GM23338 (cell line): ENCODE results near the gene FAM171A1. TPM values are rescaled to one million over a fixed set of nuclear protein-coding genes. Genes with fewer than 3 reads are reported as not detected.

Experiments used
- ATAC-seq: fragments of 200-7000 bp; cut with Tn5 transposase; 3 replicates; pipeline ENCODE4 v1.9.1; 2020
- DNase-seq: peaks from one replicate; pipeline ENCODE4 v3.0.0-alpha.2; 2015; ENCODE audit warnings: low spot score
- H2AFZ ChIP-seq: fragments of 200-600 bp; sonication (generic); 2 replicates; pipeline ENCODE4 v1.8.0; 2016; ENCODE audit warnings: antibody characterized with exemption, mild to moderate bottlenecking, moderate library complexity
- H3F3A ChIP-seq: fragments of 200-600 bp; sonication (generic); replicated peaks from 2 replicates; pipeline ENCODE4 v1.8.0; 2017; ENCODE audit warnings: antibody characterized with exemption, mixed run types, low read depth
- H3K27ac ChIP-seq: fragments of 200-600 bp; sonication (generic); 2 replicates; pipeline ENCODE4 v1.6.1; 2016; ENCODE audit warnings: low read depth
- H3K27me3 ChIP-seq: fragments of 200-600 bp; sonication (generic); 2 replicates; pipeline ENCODE4 v1.8.0; 2016; ENCODE audit warnings: mild to moderate bottlenecking, mixed run types, moderate library complexity; ENCODE audit not compliant: insufficient read depth
- H3K36me3 ChIP-seq: fragments of 200-600 bp; sonication (generic); 2 replicates; pipeline ENCODE4 v1.8.0; 2016; ENCODE audit warnings: mild to moderate bottlenecking; ENCODE audit not compliant: insufficient read depth
- H3K4me1 ChIP-seq: fragments of 200-600 bp; sonication (generic); 2 replicates; pipeline ENCODE4 v1.8.0; 2016; ENCODE audit warnings: mild to moderate bottlenecking, moderate library complexity; ENCODE audit not compliant: insufficient read depth
- H3K4me2 ChIP-seq: fragments of 200-600 bp; sonication (generic); 2 replicates; pipeline ENCODE4 v1.7.1; 2017; ENCODE audit warnings: mixed run types
- H3K4me3 ChIP-seq: fragments of 200-600 bp; sonication (generic); 2 replicates; pipeline ENCODE4 v1.6.1; 2016; ENCODE audit warnings: mixed run types
- H3K79me2 ChIP-seq: fragments of 200-600 bp; sonication (generic); replicated peaks from 2 replicates; pipeline ENCODE4 v1.8.0; 2017; ENCODE audit warnings: mild to moderate bottlenecking; ENCODE audit not compliant: insufficient read depth
- H3K9me2 ChIP-seq: fragments of 200-600 bp; sonication (generic); 2 replicates; pipeline ENCODE4 v1.8.0; 2017; ENCODE audit not compliant: insufficient read depth
- H4K20me1 ChIP-seq: fragments of 200-600 bp; sonication (generic); replicated peaks from 2 replicates; pipeline ENCODE4 v1.8.0; 2017; ENCODE audit warnings: mild to moderate bottlenecking; ENCODE audit not compliant: insufficient read depth
- H3K27ac Mint-ChIP-seq: 2 replicates; pipeline ENCODE4 v1.8.0; 2020; ENCODE audit warnings: inconsistent platforms, mild to moderate bottlenecking, moderate library complexity, mixed read lengths
- H3K27me3 Mint-ChIP-seq: 3 replicates; pipeline ENCODE4 v1.8.0; 2022; ENCODE audit warnings: low read depth, mild to moderate bottlenecking, moderate library complexity, mixed read lengths, inconsistent platforms; ENCODE audit not compliant: insufficient read depth, poor library complexity
- H3K36me3 Mint-ChIP-seq: 3 replicates; pipeline ENCODE4 v1.8.0; 2021; ENCODE audit warnings: low read depth, mild to moderate bottlenecking, inconsistent platforms, moderate library complexity, mixed read lengths
- H3K4me1 Mint-ChIP-seq: 3 replicates; pipeline ENCODE4 v1.8.0; 2020; ENCODE audit warnings: mild to moderate bottlenecking, inconsistent platforms, mixed read lengths
- H3K4me3 Mint-ChIP-seq: 3 replicates; pipeline ENCODE4 v1.8.0; 2021; ENCODE audit warnings: moderate library complexity, mild to moderate bottlenecking, inconsistent platforms, mixed read lengths
- H3K9me3 Mint-ChIP-seq: 3 replicates; pipeline ENCODE4 v1.8.0; 2020; ENCODE audit warnings: moderate library complexity, mild to moderate bottlenecking, inconsistent platforms, mixed read lengths
- CREB1 ChIP-seq: fragments of 250-450 bp; sonication (Bioruptor Pico); IDR thresholded peaks from 2 replicates; pipeline ENCODE4 v1.5.0; 2020; ENCODE audit warnings: low read depth, mild to moderate bottlenecking, moderate library complexity
- CTCF ChIP-seq, 2 experiments: fragments of 200-600 bp in 1 of 2; sonication (generic) in 1 of 2; conservative IDR thresholded peaks; 2 replicates each; pipeline versions ENCODE4 v1.5.1 to v1.6.1; 2016 to 2017; ENCODE audit warnings: antibody characterized with exemption in 2 of 2, low read depth in 2 of 2, mild to moderate bottlenecking in 2 of 2, moderate library complexity in 1 of 2
- ETS1 ChIP-seq: IDR thresholded peaks from 2 replicates; pipeline ENCODE4 v1.6.1; 2016; ENCODE audit warnings: antibody characterized with exemption
- EZH2 ChIP-seq: fragments of 200-600 bp; sonication (generic); IDR thresholded peaks from one replicate; pipeline ENCODE4 v1.8.0; 2017; ENCODE audit warnings: antibody characterized with exemption, mild to moderate bottlenecking, low read depth; ENCODE audit not compliant: unreplicated experiment
- EZH2phosphoT487 ChIP-seq: fragments of 200-600 bp; sonication (generic); IDR thresholded peaks from one replicate; pipeline ENCODE4 v1.8.1; 2018; ENCODE audit warnings: antibody characterized with exemption; ENCODE audit not compliant: unreplicated experiment
- JUNB ChIP-seq: IDR thresholded peaks from one replicate; pipeline ENCODE4 v1.6.1; 2016; ENCODE audit warnings: antibody characterized with exemption; ENCODE audit not compliant: unreplicated experiment
- NANOG ChIP-seq: IDR thresholded peaks from 2 replicates; pipeline ENCODE4 v1.6.1; 2016; ENCODE audit warnings: antibody characterized with exemption, borderline replicate concordance
- POLR2AphosphoS5 ChIP-seq: IDR thresholded peaks from 2 replicates; pipeline ENCODE4 v1.6.1; 2016; ENCODE audit warnings: antibody characterized with exemption, low read depth
- REST ChIP-seq: IDR thresholded peaks from one replicate; pipeline ENCODE4 v1.6.1; 2018; ENCODE audit warnings: antibody characterized with exemption; ENCODE audit not compliant: unreplicated experiment
- STAT1 ChIP-seq: IDR thresholded peaks from one replicate; pipeline ENCODE4 v1.6.1; 2016; ENCODE audit warnings: antibody characterized with exemption; ENCODE audit not compliant: unreplicated experiment
- ZNF114 ChIP-seq: fragments of 250-450 bp; sonication (Bioruptor Pico); IDR thresholded peaks from 2 replicates; pipeline ENCODE4 v1.5.0; 2020; ENCODE audit warnings: mild to moderate bottlenecking, moderate library complexity
- ZNF331 ChIP-seq: fragments of 250-450 bp; sonication (Bioruptor Pico); IDR thresholded peaks from 2 replicates; pipeline ENCODE4 v1.5.0; 2020; ENCODE audit warnings: low read depth, mild to moderate bottlenecking, moderate library complexity
- ZNF462 ChIP-seq: fragments of 250-450 bp; sonication (Bioruptor Pico); IDR thresholded peaks from 2 replicates; pipeline ENCODE4 v1.5.0; 2020; ENCODE audit warnings: mild to moderate bottlenecking, moderate library complexity
- polyA plus RNA-seq: library from polyadenylated mRNA; unstranded; fragments of >200 nt; fragmentation: Nextera tagmentation; extraction: Ambion mirVana; gene quantifications from 2 replicates; pipeline ENCODE4 v1.2.1, GENCODE V29; 2016
- total RNA-seq: library from RNA; depleted of rRNA; stranded (reverse); fragments of >200 nt; shearing (Covaris generic); gene quantifications from 2 replicates; pipeline ENCODE4 v1.2.3, GENCODE V29; 2014

The FAM171A1 gene
- total and polyA plus RNA-seq, 2 experiments from 2014 or later: 11.3 to 32.2 TPM

- Histone ChIP-seq H3K4me1 (peaks cover 8% of the 10 kb centered on the region), H2AFZ (no peak overlapping the region), H3K4me3 (no peak overlapping the region), H3K36me3 (no peaks in the 10 kb centered on the region; the same call in 1 of the 2 replicates), H3K27ac (no peak overlapping the region), H4K20me1 (peaks cover 4% of the 10 kb centered on the region; the same call in 1 of the 2 replicates), H3K27me3 (peaks cover 20% of the 10 kb centered on the region; the same call in 1 of the 2 replicates), H3K4me2 (no peak overlapping the region), H3F3A (peaks cover 5% of the 10 kb centered on the region; the same call in 1 of the 2 replicates), H3K9me2 (peaks cover 3% of the 10 kb centered on the region; the same call in 1 of the 2 replicates), H3K79me2 (peaks cover 54% of the 10 kb centered on the region)
- Mint-ChIP-seq H3K27ac (no peak overlapping the region), H3K9me3 (peaks cover 3% of the 10 kb centered on the region; the same call in 1 of the 3 replicates), H3K4me3 (no peak overlapping the region), H3K36me3 (peaks cover 10% of the 10 kb centered on the region; the same call in 2 of the 3 replicates), H3K27me3 (peaks cover 14% of the 10 kb centered on the region), H3K4me1 (peaks cover 16% of the 10 kb centered on the region; the same call in 2 of the 3 replicates)
- TF ChIP-seq REST (no peak), EZH2 (no peak), ETS1 (no peak), ZNF331 (CRISPR knock-in tag) (no peak), CREB1 (CRISPR knock-in tag) (no peak), CTCF (conservative IDR thresholded peaks at IDR 0.05; ENCODE audit: low read depth in 2 of 2) (no peak), NANOG (no peak), ZNF114 (CRISPR knock-in tag) (no peak), ZNF462 (CRISPR knock-in tag) (no peak), POLR2AphosphoS5 (no peak), JUNB (no peak), EZH2phosphoT487 (no peak), STAT1 (no peak)
- DNase-seq (no peak), ATAC-seq (no peak)
These were observed 2.8 kb downstream of the FAM171A1 start for GRCh38 chr10:15368101-15368855.
